Measurements from ENCODE around the gene MSI2.
"Not testable (repeated sequence)": the region's sequence is repeated elsewhere in the genome, so short reads cannot be mapped to it uniquely, and the experiment has no call there.

Gene MSI2

GRCh38 chr17:57255776-57256681 is at the start of gene MSI2:
TSS of gene MSI2 (plus strand) at chr17:57256523. CDS start at chr17:57256743, 220 bp downstream.
- peak; percentile 95 for DNase-seq

DNA sequence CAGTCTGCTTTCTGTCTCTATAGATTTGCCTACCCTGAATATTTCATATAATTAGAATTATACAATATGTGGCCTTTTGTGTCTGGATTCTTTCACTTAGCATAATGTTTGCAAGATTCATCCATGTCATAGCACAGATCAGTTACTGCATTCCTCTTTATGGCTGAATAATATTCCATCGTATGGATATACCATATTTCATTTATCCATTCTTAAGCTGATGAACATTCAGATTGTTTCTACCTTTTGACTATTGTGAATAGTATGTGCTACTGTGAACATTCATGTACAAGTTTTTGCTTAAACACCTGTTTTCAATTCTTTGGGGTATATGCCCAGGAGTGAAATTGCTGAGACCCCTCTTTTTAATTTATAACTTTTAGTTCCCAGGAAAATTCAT is 49.4 kb upstream of the MSI2 start:
- no peak for DNase-seq

GRCh38 chr17:57207396-57207795 is 48.9 kb upstream of the MSI2 start:
- no peak for DNase-seq

DNA sequence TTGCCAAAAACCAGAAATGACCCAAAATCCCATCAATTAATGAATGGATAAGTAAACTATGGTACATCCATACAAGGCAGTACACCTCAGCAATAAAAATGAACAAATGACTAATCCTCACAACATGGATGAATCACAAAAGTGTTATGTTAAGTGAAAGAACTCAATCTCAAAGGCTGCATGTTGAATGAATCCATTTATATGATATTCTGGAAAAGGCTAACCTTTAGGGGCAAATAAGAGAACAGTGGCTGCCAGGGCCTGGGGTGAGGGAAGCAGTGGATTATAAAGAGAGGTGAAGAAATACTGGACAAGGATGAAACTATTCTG is 46.1 kb upstream of the MSI2 start:
- no peak for DNase-seq

GRCh38 chr17:57210972-57211411 is 45.3 kb upstream of the MSI2 start:
- no peak for DNase-seq

- DNase-seq, result no peak
Measured at GRCh38 chr17:57211543-57211942, 44.8 kb upstream of the MSI2 start.

- DNase-seq, result no peak
Measured at GRCh38 chr17:57213180-57213825, 43.0 kb upstream of the MSI2 start.

GRCh38 chr17:57215317-57215716 is 41.0 kb upstream of the MSI2 start:
- no peak for DNase-seq

DNA sequence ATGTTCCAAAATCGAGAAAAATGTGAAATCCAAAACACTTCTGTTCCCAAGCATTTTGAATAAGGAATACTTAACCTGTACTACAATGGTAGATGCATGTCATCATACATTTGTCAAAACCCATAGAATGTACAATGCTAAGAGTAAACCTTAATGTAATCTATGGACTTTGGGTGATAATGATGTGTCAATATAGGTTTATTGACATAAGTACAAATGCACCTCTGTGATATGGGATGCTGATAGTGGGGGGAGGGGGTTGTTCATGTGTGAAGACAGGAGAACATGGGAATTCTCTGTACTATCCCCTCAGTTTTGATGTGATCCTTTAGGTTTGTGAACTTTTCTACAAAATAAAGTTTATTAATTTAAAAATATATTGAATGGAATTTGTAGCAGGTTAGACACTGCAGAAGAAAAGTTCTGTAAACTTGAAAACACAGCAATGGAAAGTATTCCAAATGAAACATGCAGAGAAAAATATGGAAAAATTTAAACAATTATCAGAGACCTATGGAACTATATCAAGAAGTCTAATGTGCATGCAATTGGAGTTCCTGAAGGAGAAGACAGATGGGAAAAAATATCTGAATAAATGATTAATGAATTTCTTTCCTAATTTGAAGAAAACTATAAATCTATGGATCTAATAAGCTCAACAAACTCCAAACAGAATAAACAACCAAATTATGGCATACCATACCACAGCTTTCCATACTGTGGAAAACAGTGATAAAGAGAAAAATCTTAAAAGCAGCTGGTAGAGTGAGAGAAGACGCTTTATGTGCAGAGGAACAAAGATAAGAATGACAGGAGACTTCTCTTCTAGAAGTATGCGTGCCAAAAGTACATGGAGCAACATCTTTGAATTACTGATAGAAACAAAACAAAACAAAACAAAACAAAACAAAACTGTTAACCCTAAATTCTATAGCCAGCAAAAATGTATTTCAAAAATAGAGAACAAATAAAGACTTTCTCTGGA is 34.7 kb upstream of the MSI2 start:
- no peak for DNase-seq

GRCh38 chr17:57222422-57222821 is 33.9 kb upstream of the MSI2 start:
- DNase-seq, result not testable (repeated sequence)

GRCh38 chr17:57225127-57225526 is 31.2 kb upstream of the MSI2 start:
- no peak for DNase-seq

DNA sequence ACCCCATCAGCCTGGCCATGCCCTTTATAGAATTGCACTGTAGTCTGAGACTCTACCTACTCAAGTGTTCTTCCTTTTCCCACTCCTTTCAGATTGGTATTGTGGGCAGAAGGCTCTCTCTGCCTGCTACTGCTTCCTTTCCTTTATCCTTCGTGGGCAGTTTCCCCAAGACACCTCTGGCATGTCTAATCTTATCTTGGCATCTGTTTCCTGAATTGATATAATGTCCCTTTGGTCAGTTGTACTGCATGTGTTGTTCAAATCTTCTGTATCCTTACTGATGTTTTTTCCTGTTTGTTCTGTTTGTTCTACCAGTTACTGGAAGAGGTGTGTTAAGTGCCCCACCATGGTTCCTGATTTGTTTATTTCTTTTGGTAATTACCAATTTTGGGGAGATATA is 29.5 kb upstream of the MSI2 start:
- DNase-seq, result no peak

- DNase-seq, result no peak
Measured at GRCh38 chr17:57228911-57229310, 27.4 kb upstream of the MSI2 start.

- DNase-seq, result no peak
Measured at GRCh38 chr17:57234061-57234738, 22.1 kb upstream of the MSI2 start.

- no peak for DNase-seq
Measured at GRCh38 chr17:57234739-57235092, 21.6 kb upstream of the MSI2 start.

DNA sequence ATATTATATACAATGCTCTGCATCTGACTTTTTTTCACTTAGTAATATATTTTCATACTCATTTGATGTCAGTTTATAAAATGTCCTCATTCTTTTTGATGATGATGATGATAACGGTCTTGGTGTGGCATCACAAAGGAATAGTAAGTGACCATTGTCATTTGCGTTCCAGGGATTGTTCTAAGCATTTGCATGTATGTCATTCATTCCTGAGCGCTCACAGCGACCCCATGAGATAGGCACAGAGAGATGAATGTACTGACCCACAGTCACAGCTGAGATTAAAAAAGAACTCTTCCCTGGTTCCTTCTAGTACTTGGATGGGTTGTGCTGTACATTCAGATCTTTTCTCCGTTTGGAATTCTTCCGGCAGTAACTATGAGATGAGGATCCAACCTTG is 21.2 kb upstream of the MSI2 start:
- DNase-seq, result no peak

GRCh38 chr17:57236686-57237299 is 19.5 kb upstream of the MSI2 start:
- DNase-seq, result no peak

DNA sequence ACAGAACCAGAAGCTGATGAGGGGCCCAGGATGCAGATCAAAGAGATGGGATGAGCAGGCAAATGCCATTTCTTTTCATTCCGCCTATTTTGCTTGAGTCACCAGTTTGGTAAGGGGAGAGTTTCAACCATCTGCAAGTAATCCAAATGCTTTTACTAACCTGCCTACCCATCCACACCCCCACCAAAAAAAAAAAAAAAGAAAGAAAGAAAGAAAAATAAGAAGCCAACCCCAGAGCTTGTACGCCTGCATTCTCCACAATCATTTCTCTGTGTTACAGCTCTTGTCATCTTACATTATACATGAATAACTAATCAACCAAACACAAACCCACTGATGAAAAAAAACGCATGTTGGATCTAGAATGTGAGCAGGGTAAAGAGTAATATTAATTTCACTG is 15.7 kb upstream of the MSI2 start:
- no peak for DNase-seq

DNA sequence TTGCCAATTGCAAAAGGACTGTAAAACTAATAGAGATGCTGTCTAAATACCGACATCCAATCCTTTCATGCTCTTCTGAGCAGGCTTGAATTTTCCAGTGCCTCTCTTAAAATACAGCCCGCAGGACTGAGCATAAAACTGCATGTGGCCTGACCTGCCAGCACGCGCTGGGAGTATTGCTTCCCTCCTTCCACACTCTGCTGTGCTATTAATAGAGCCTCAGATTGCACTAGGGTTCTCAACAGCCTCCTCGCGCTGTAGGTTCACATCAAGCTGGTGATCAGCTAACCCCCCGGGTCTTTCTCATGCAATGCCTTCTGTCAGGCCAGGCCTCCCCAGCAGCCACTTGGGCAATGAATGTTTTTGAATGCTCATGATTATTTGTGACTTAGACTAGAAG is 14.2 kb upstream of the MSI2 start:
- no peak for DNase-seq

- DNase-seq, result peak; percentile 81
Measured at GRCh38 chr17:57243171-57243622, 13.1 kb upstream of the MSI2 start.

DNA sequence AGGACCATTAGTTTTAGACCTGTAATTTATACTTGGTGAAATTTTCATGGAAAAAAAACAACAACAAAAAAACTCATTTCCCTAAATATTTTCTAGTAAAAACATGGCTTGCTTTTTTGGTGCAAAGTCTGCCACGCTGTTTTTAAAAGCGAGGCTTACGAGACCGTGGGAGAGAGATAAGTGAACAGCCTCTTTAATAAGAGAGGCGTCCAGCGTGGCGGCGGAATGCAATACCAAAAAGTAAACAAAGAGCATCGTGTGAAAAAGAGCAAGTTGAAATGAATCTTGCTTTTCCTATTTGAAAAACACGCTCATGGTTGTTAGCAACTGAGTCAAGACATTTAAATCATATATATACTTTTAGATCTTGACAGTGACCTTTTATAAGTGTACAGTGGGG is 10.5 kb upstream of the MSI2 start:
- no peak for DNase-seq

- no peak for DNase-seq
Measured at GRCh38 chr17:57246257-57246656, 10.1 kb upstream of the MSI2 start.

Measured in CD4-positive, alpha-beta T cell treated with Interleukin-10 for 1 hour (primary cell).